RWPE1 (cell line): Measurements from ENCODE around the gene LCE7A.

Experiments
- CTCF ChIA-PET: fragments of 350-600 bp; sonication (Branson Sonifier 250); formaldehyde crosslinking; extraction: SDS; loops from one replicate; lab custom pipeline; 2021; lab: Yijun Ruan, JAX
- POLR2A ChIA-PET: fragments of 400-600 bp; formaldehyde crosslinking; extraction: SDS; loops from one replicate; lab custom pipeline; 2020; ENCODE audit warnings: antibody characterized with exemption; ENCODE audit not compliant: low non-redundant PET; lab: Yijun Ruan, JAX
- DNase-seq: peaks from one replicate; pipeline ENCODE4 v3.0.0; 2012; ENCODE audit warnings: low spot score
- H3K27ac ChIP-seq: fragments of 450-650 bp; 2 replicates; pipeline ENCODE4 v1.5.1; 2017
- TF ChIP-seq, protein P1 (sequence below): fragments of 450-650 bp; conservative IDR thresholded peaks from 2 replicates; pipeline ENCODE4 v1.5.1; 2017; ENCODE audit warnings: low read depth, mild to moderate bottlenecking

Gene LCE7A

DNA sequence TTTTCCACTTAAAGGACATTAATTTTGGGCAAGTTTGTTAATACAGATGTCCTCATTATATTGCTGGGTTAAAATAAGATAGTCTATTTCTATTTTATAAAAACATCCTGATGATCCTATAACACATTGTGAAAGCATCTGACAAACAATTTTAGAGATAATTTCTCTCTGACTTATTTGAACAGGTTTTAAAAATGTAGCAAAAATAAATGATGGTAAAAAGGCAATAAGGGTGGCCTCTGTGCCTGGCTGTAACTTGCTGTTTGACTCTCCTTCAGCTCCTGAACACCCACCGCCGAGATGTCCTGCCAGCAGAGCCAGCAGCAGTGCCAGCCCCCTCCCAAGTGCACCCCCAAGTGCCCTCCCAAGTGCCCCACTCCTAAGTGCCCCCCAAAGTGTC lies 32.6 kb upstream of the LCE7A start, which contains the start of gene LCE1A:
TSS of gene LCE1A (plus strand) at position 301 of the 400 bp plus-strand sequence. CDS start at position 301, 0 bp downstream.
- ChIA-PET POLR2A (no interaction called here), CTCF (no interaction called here)
- H3K27ac ChIP-seq = no peak within 1 kb of the TSS
- DNase-seq = no peak
- TF ChIP-seq, protein P1, sequence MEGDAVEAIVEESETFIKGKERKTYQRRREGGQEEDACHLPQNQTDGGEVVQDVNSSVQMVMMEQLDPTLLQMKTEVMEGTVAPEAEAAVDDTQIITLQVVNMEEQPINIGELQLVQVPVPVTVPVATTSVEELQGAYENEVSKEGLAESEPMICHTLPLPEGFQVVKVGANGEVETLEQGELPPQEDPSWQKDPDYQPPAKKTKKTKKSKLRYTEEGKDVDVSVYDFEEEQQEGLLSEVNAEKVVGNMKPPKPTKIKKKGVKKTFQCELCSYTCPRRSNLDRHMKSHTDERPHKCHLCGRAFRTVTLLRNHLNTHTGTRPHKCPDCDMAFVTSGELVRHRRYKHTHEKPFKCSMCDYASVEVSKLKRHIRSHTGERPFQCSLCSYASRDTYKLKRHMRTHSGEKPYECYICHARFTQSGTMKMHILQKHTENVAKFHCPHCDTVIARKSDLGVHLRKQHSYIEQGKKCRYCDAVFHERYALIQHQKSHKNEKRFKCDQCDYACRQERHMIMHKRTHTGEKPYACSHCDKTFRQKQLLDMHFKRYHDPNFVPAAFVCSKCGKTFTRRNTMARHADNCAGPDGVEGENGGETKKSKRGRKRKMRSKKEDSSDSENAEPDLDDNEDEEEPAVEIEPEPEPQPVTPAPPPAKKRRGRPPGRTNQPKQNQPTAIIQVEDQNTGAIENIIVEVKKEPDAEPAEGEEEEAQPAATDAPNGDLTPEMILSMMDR = no peak

DNA sequence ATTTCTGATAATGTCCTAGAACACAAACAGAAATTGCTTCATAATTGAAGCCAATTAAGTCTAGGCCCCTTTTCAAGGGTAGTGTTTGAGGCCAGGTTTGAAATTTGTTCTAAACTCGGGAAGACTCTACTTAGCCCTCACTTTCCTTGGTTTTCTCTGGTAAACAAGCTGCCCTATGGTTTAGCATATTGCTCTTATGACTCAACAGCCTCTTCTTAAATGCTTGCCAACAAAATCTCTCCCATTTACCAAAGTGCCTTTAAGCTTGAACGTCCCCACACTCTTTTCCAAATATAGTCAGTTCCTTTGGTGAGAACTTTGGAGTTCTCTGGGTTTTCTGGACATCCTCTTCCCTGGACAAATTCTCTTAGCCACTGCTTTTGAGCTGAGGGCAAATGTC lies 22.9 kb upstream of the LCE7A start:
- CTCF ChIA-PET = interaction anchor here (0.6 kb wide), 1 partner anchor 1195 kb away, joined by 3 read pairs; no protein-coding TSS in a partner anchor
- TF ChIP-seq, protein P1 = no peak
- POLR2A ChIA-PET = no interaction called here
- no peak for DNase-seq
- H3K27ac ChIP-seq = no peak overlapping the region

DNA sequence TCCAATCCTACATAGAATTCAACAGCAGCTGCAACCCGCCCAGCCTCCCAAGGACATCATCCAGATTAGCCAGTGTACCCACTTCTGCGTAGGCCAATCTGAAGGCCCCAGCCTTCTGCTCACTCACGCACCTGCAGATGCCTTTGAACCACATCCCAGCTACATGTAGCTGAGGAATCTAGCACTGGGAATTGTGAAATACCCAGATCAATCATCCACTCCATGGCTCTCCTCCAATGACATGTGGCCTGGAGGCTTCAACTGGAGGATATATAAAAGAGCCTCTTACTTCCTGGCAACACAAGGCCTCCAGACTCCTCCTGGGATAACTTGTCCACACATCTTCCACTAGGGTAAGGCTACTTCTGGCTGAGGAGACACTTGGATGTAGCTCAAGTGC lies 17.2 kb upstream of the LCE7A start, which contains the start of gene LCE6A:
TSS of gene LCE6A (plus strand) at position 301 of the 400 bp plus-strand sequence. CDS start 665 bp downstream, outside the sequence.
- TF ChIP-seq, protein P1 = no peak
- H3K27ac ChIP-seq = no peak within 1 kb of the TSS
- DNase-seq = no peak
- CTCF ChIA-PET = interaction anchor here (0.6 kb wide), 2 partner anchors 14 to 189 kb away, joined by 3 to 4 read pairs; no protein-coding TSS in a partner anchor
- POLR2A ChIA-PET = no interaction called here

DNA sequence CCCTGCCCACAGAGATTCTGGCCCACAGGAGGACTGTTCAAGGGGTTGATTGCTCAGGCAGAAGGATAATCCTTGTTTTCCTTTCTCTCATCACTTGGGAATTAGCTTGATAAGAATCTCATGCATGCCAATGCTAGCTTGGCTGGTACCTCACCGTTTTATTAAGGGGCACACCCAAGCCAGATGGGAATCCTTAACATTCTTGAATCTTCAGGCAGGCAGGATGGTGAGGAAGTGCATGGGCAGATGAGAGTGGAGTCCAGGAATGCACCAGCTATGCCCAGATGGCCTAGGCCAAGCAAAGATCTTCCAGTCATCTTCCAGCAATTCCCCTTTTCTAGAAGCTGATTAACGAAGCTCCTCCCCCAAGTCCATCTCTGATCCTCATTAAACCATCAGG lies 4.1 kb upstream of the LCE7A start:
- TF ChIP-seq, protein P1 = no peak
- POLR2A ChIA-PET = no interaction called here
- peak; percentile 5 for DNase-seq
- peak overlapping the region; percentile 33; the same call in 1 of the 2 replicates for H3K27ac ChIP-seq
- CTCF ChIA-PET = interaction anchor here (0.6 kb wide), 1 partner anchor 13 kb away, joined by 4 read pairs; no protein-coding TSS in a partner anchor

DNA sequence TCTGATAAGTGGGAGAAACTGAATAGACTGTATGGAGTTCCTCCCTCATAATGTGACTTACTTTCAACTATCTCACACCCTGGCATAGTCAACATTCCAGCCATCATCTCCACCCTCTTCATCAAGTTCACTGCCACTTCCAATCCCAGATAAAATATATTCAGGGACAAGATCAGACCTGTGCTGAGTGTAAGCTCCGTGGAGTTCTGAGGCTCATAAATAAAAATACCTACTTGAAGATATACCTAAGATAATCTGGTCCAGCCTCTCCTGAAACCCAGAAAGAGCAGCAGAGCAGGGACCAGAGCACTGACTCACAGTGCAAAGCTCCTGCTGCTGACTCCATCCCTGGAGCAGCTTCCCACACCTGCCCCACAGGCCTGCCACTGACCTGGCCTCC lies 1.7 kb upstream of the LCE7A start:
- ChIA-PET CTCF (no interaction called here), POLR2A (no interaction called here)
- TF ChIP-seq, protein P1 = no peak
- no peak for DNase-seq
- H3K27ac ChIP-seq = peak overlapping the region; percentile 56

DNA sequence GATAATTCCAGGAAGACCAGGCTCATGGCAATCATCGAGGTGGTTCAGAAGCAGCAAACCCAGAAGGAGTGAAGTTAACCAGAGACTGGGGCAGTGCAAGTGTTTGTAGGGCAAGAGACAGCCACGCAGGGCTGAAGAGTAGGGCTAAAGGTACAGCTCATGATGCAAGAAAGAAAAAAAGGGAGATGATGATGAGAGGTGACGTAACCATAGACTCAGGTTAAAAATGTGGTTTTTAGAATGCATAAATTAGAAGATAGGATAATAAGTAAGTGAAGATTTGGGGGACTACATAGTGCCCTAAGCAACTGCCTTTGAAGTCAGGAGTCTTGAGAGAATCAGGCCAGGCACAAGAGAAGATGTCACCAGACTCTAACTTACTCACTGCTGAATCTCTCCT lies 333 bp downstream of the LCE7A start:
- H3K27ac ChIP-seq = no peak overlapping the region
- ChIA-PET POLR2A (no interaction called here), CTCF (no interaction called here)
- TF ChIP-seq, protein P1 = no peak
- no peak for DNase-seq
